H9 (cell line): ENCODE results near the gene DPP10. TPM values are rescaled to one million over a fixed set of nuclear protein-coding genes. Genes with fewer than 3 reads are reported as not detected.

Experiments
- DNase-seq: peaks from one replicate; pipeline ENCODE4 v3.0.0-alpha.2; 2017
- H2AFZ ChIP-seq: one replicate; pipeline ENCODE4 v1.6.1; 2013; ENCODE audit warnings: mild to moderate bottlenecking, low read length, control low read depth, moderate library complexity
- H2AK5ac ChIP-seq: 2 replicates; pipeline ENCODE4 v1.6.1; 2013; ENCODE audit warnings: low read length, control low read depth, mixed read lengths; ENCODE audit not compliant: insufficient read length
- H2BK120ac ChIP-seq: one replicate; pipeline ENCODE4 v1.6.1; 2013; ENCODE audit warnings: low read depth, mild to moderate bottlenecking, low read length, control low read depth, inconsistent platforms; ENCODE audit not compliant: poor library complexity, severe bottlenecking
- H2BK12ac ChIP-seq: 2 replicates; pipeline ENCODE4 v1.6.1; 2013; ENCODE audit warnings: low read length, control low read depth, mixed read lengths, low read depth; ENCODE audit not compliant: insufficient read length
- H2BK15ac ChIP-seq: 2 replicates; pipeline ENCODE4 v1.6.1; 2013; ENCODE audit warnings: low read depth, low read length, control low read depth
- H2BK20ac ChIP-seq: one replicate; pipeline ENCODE4 v1.6.1; 2013; ENCODE audit warnings: low read depth, mild to moderate bottlenecking, low read length, control low read depth, inconsistent platforms; ENCODE audit not compliant: poor library complexity, severe bottlenecking
- H2BK5ac ChIP-seq: 2 replicates; pipeline ENCODE4 v1.6.1; 2013; ENCODE audit warnings: low read length, control low read depth, mixed read lengths; ENCODE audit not compliant: insufficient read length
- H3K14ac ChIP-seq: 2 replicates; pipeline ENCODE4 v1.6.1; 2013; ENCODE audit warnings: low read length, control low read depth; ENCODE audit not compliant: insufficient read depth
- H3K18ac ChIP-seq: 2 replicates; pipeline ENCODE4 v1.6.1; 2013; ENCODE audit warnings: low read depth, mild to moderate bottlenecking, mixed read lengths, low read length, control low read depth; ENCODE audit not compliant: insufficient read length
- H3K23ac ChIP-seq: 2 replicates; pipeline ENCODE4 v1.6.1; 2013; ENCODE audit warnings: low read length, control low read depth, mixed read lengths, low read depth; ENCODE audit not compliant: insufficient read length
- H3K23me2 ChIP-seq: 2 replicates; pipeline ENCODE4 v1.6.1; 2013; ENCODE audit warnings: low read depth, mild to moderate bottlenecking, mixed read lengths, low read length, control low read depth; ENCODE audit not compliant: insufficient read length, poor library complexity, severe bottlenecking
- H3K27ac ChIP-seq: 2 replicates; pipeline ENCODE4 v1.5.1; 2013; ENCODE audit warnings: low read length, control low read depth, mixed read lengths, low read depth; ENCODE audit not compliant: insufficient read length
- H3K27me3 ChIP-seq: 2 replicates; pipeline ENCODE4 v1.6.1; 2013; ENCODE audit warnings: low read length, control low read depth, inconsistent platforms; ENCODE audit not compliant: insufficient read depth
- H3K4ac ChIP-seq: 2 replicates; pipeline ENCODE4 v1.6.1; 2013; ENCODE audit warnings: low read depth, mild to moderate bottlenecking, control low read depth, inconsistent platforms, low read length, moderate library complexity
- H3K4me1 ChIP-seq: 2 replicates; pipeline ENCODE4 v1.6.1; 2013; ENCODE audit warnings: low read length, control low read depth, inconsistent platforms; ENCODE audit not compliant: insufficient read depth
- H3K4me2 ChIP-seq: 2 replicates; pipeline ENCODE4 v1.6.1; 2013; ENCODE audit warnings: low read length, control low read depth, mixed read lengths; ENCODE audit not compliant: insufficient read length, insufficient read depth
- H3K56ac ChIP-seq: 2 replicates; pipeline ENCODE4 v1.6.1; 2013; ENCODE audit warnings: low read depth, mild to moderate bottlenecking, mixed read lengths, low read length, control low read depth; ENCODE audit not compliant: insufficient read length
- H3K79me1 ChIP-seq: 2 replicates; pipeline ENCODE4 v1.6.1; 2013; ENCODE audit warnings: low read depth, mild to moderate bottlenecking, moderate library complexity, low read length, control low read depth, inconsistent platforms; ENCODE audit not compliant: insufficient read depth, poor library complexity, severe bottlenecking
- H3K79me2 ChIP-seq: 2 replicates; pipeline ENCODE4 v1.6.1; 2013; ENCODE audit warnings: low read length, control low read depth, inconsistent platforms; ENCODE audit not compliant: insufficient read depth
- H3K9ac ChIP-seq: 2 replicates; pipeline ENCODE4 v1.6.1; 2013; ENCODE audit warnings: low read length, control low read depth, mixed read lengths; ENCODE audit not compliant: insufficient read length; ENCODE audit errors: extremely low read depth
- H3K9me3 ChIP-seq: one replicate; pipeline ENCODE4 v1.6.1; 2013; ENCODE audit warnings: low read depth, low read length, inconsistent platforms; ENCODE audit not compliant: control insufficient read depth
- H3T11ph ChIP-seq: one replicate; pipeline ENCODE4 v1.6.1; 2013; ENCODE audit warnings: mild to moderate bottlenecking, low read length, control low read depth, inconsistent platforms
- H4K20me1 ChIP-seq: one replicate; pipeline ENCODE4 v1.6.1; 2013; ENCODE audit not compliant: control insufficient read depth, insufficient read length, insufficient read depth
- H4K5ac ChIP-seq: 2 replicates; pipeline ENCODE4 v1.6.1; 2013; ENCODE audit warnings: low read depth, mild to moderate bottlenecking, mixed read lengths, low read length, control low read depth; ENCODE audit not compliant: insufficient read length
- H4K8ac ChIP-seq: replicated peaks from 2 replicates; pipeline ENCODE4 v1.6.1; 2013; ENCODE audit warnings: low read length, control low read depth, mixed read lengths, low read depth; ENCODE audit not compliant: insufficient read length
- H4K91ac ChIP-seq: 2 replicates; pipeline ENCODE4 v1.6.1; 2013; ENCODE audit warnings: low read depth, mild to moderate bottlenecking, moderate library complexity, mixed read lengths, low read length, control low read depth; ENCODE audit not compliant: insufficient read length
- H3K27ac Mint-ChIP-seq, 3 experiments: 2 replicates in 2 of 3; 3 replicates in 1 of 3; pipeline ENCODE4 v1.8.0; 2020 to 2021; ENCODE audit warnings: mixed read lengths in 3 of 3, mild to moderate bottlenecking in 1 of 3, moderate library complexity in 1 of 3
- H3K27me3 Mint-ChIP-seq: 2 replicates; pipeline ENCODE4 v1.8.0; 2021; ENCODE audit warnings: low read depth, mild to moderate bottlenecking, moderate library complexity, mixed read lengths
- H3K36me3 Mint-ChIP-seq, 3 experiments: 2 replicates in 2 of 3; 3 replicates in 1 of 3; pipeline ENCODE4 v1.8.0; 2020 to 2021; ENCODE audit warnings: low read depth in 3 of 3, mixed read lengths in 3 of 3; ENCODE audit not compliant: insufficient read depth in 1 of 3
- H3K4me1 Mint-ChIP-seq, 2 experiments: 2 replicates each; pipeline ENCODE4 v1.8.0; 2020; ENCODE audit warnings: mixed read lengths in 2 of 2
- H3K4me3 Mint-ChIP-seq, 2 experiments: 2 replicates in 1 of 2; 3 replicates in 1 of 2; pipeline ENCODE4 v1.8.0; 2020 to 2021; ENCODE audit warnings: mild to moderate bottlenecking in 2 of 2, mixed read lengths in 2 of 2, moderate library complexity in 1 of 2
- H3K9me3 Mint-ChIP-seq, 2 experiments: 2 replicates in 1 of 2; 3 replicates in 1 of 2; pipeline ENCODE4 v1.8.0; 2020; ENCODE audit warnings: mild to moderate bottlenecking in 2 of 2, mixed read lengths in 2 of 2, moderate library complexity in 1 of 2
- total RNA-seq: library from RNA; stranded (reverse); gene quantifications from 2 replicates; pipeline ENCODE4 v1.2.1, GENCODE V29; 2021
- TF ChIP-seq, protein P1 (sequence below): fragments of 200-600 bp; sonication (generic); conservative IDR thresholded peaks from 3 replicates; pipeline ENCODE4 v1.8.0; 2021; ENCODE audit warnings: antibody characterized with exemption, mild to moderate bottlenecking

DPP10 gene
- total RNA-seq, 1 experiment from 2014 or later: 11.3 TPM

DNA sequence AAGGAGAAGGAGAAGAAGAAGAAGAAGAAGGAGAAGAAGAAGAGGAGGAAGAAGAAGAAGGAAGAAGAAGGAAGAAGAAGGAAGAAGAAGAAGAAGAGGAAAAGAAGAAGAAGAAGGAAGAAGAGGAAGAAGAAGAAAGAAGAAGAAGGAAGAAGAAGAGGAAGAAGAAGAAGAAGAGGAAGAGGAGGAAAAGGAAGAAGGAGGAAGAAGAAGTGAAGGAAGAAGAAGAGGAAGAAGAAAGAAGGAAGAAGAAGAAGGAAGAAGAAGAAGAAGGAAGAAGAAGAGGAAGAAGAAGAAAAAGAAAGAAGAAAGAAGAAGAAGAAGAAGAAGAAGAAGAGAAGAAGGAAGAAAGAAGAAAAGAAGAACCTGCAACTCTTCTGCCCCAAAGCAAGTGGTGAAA is 942.0 kb downstream of the DPP10 start:
- no peak overlapping the region for H3K23ac ChIP-seq
- Mint-ChIP-seq H3K36me3 (peaks cover 27 to 52% (median 40%) of the 10 kb centered on the region in 3 experiments), H3K9me3 (peaks cover 47% of the 10 kb centered on the region in 2 experiments)

More for the DNA sequence above, 942.0 kb downstream of the DPP10 start:
- Histone ChIP-seq H3K56ac (no peak overlapping the region), H4K20me1 (no peaks in the 10 kb centered on the region), H4K5ac (no peak overlapping the region), H3K79me2 (no peaks in the 10 kb centered on the region), H4K91ac (no peak overlapping the region), H2BK5ac (no peak overlapping the region), H3K4ac (no peak overlapping the region), H2BK12ac (no peak overlapping the region), H3K18ac (no peak overlapping the region), H3K9ac (no peak overlapping the region), H3K4me2 (no peak overlapping the region), H3K27me3 (no peaks in the 10 kb centered on the region), H2AFZ (no peak overlapping the region), H3K14ac (no peak overlapping the region), H2BK20ac (no peak overlapping the region), H3K4me1 (no peaks in the 10 kb centered on the region), H2BK15ac (no peak overlapping the region), H2AK5ac (no peak overlapping the region), H3K23me2 (no peaks in the 10 kb centered on the region), H2BK120ac (no peak overlapping the region), H4K8ac (no peak overlapping the region), H3T11ph (no peak overlapping the region), H3K9me3 (no peaks in the 10 kb centered on the region), H3K27ac (no peak overlapping the region), H3K79me1 (no peaks in the 10 kb centered on the region)
- DNase-seq: no peak
- TF ChIP-seq, protein P1, sequence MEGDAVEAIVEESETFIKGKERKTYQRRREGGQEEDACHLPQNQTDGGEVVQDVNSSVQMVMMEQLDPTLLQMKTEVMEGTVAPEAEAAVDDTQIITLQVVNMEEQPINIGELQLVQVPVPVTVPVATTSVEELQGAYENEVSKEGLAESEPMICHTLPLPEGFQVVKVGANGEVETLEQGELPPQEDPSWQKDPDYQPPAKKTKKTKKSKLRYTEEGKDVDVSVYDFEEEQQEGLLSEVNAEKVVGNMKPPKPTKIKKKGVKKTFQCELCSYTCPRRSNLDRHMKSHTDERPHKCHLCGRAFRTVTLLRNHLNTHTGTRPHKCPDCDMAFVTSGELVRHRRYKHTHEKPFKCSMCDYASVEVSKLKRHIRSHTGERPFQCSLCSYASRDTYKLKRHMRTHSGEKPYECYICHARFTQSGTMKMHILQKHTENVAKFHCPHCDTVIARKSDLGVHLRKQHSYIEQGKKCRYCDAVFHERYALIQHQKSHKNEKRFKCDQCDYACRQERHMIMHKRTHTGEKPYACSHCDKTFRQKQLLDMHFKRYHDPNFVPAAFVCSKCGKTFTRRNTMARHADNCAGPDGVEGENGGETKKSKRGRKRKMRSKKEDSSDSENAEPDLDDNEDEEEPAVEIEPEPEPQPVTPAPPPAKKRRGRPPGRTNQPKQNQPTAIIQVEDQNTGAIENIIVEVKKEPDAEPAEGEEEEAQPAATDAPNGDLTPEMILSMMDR: no peak
- Mint-ChIP-seq H3K4me3 (no peak overlapping the region), H3K27me3 (no peaks in the 10 kb centered on the region), H3K4me1 (peaks cover 15 to 19% of the 10 kb centered on the region in 2 experiments), H3K27ac (no peak overlapping the region)
